Transverse colon (tissue), 1 donor: ENCODE data around the gene MAP1LC3B.

Experiments used
- EP300 ChIP-seq: sonication (generic); formaldehyde crosslinking; IDR thresholded peaks from one replicate; pipeline ENCODE4 v1.6.1; 2017; ENCODE audit warnings: antibody characterized with exemption, low read depth
- POLR2A ChIP-seq: fragments of 450-650 bp; IDR thresholded peaks from one replicate; pipeline ENCODE4 v1.6.1; 2016; ENCODE audit warnings: antibody characterized with exemption, mild to moderate bottlenecking, moderate library complexity

- no peak for TF ChIP-seq POLR2A
- TF ChIP-seq EP300: no peak
Observed at GRCh38 chr16:87380403-87380802, 11.7 kb upstream of the MAP1LC3B start.
